ENCODE data around the gene ABLIM3.

ABLIM3 gene

DNA sequence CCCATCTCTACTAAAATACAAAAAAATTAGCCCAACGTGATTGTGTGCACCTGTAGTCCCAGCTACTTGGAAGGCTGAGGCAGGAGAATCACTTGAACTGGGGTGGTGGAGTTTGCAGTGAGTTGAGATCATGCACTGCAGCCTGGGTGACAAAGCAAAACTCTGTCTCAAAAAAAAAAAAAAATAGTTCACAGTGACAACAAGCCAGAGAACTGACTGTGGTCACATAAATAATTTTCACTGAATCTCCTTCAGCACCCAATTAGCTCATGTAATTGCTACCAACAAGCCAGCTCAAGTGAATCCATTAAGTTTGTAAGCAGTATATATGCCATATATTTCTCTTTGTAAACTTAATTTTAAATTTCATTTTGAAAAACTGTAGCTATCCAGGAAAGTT, 115.8 kb downstream of the ABLIM3 start:
- FAIRE-seq (no peak), DNase-seq (ENCODE audit: insufficient read length, low spot score) (no peak)
- no peak for TF ChIP-seq POLR2A (IDR thresholded peaks at IDR 0.05; ENCODE audit: low read depth, low read length)
- no peak for TF ChIP-seq PAX5 (IDR thresholded peaks at IDR 0.05; ENCODE audit: insufficient read depth, low read length, severe bottlenecking)
- no peak for TF ChIP-seq POU2F2 (IDR thresholded peaks at IDR 0.05; ENCODE audit: low read depth, low read length)
- no peak for TF ChIP-seq POLR2AphosphoS5 (IDR thresholded peaks at IDR 0.05; ENCODE audit: low read depth, low read length)
- no peak for TF ChIP-seq SPI1 (IDR thresholded peaks at IDR 0.05; ENCODE audit: low read depth, low read length)
- no peak for TF ChIP-seq TAF1 (IDR thresholded peaks at IDR 0.05; ENCODE audit: low read depth, low read length)

DNA sequence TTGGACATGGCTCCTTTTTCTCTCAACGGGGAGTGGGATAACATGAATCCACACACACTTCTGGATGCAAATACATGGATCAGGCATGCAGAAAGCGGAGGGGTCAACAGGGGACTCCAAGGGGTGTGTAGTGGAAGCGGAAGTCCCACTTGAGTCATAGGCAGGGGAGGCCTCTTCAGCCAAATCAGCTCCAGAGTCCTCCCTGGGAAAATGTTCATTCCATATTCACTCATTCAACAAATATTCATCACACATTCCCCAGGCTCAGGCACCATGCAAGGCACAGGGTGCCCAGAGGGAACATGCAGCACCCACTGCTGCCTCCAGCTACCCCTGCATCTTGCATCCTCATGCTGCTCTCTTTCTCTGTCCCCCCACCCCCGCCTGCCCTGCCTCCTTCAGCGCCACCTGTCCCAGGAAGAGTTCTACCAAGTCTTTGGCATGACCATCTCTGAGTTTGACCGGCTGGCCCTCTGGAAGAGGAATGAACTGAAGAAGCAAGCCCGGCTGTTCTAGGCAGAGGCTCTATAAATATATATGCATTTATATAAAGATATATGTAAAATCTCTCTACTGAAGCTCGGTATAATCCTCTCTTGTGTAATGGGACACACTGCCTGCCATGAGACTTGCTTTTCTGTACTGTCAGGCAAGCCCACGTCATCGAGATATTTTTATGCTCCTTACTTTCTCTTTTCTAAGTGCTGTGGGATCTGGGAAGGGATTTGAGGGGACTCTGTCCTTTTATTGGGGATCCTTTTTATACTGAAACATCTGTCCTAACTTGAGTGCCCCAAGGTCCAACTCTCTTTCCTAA, 116.8 kb downstream of the ABLIM3 start:
- DNase-seq (ENCODE audit: insufficient read length, low spot score) (no peak), FAIRE-seq (no peak)
- no peak for TF ChIP-seq POLR2AphosphoS5 (IDR thresholded peaks at IDR 0.05; ENCODE audit: low read depth, low read length)
- no peak for TF ChIP-seq SPI1 (IDR thresholded peaks at IDR 0.05; ENCODE audit: low read depth, low read length)
- TF ChIP-seq POLR2A (IDR thresholded peaks at IDR 0.05; ENCODE audit: low read depth, low read length), result no peak
- no peak for TF ChIP-seq POU2F2 (IDR thresholded peaks at IDR 0.05; ENCODE audit: low read depth, low read length)
- no peak for TF ChIP-seq TAF1 (IDR thresholded peaks at IDR 0.05; ENCODE audit: low read depth, low read length)
- no peak for TF ChIP-seq PAX5 (IDR thresholded peaks at IDR 0.05; ENCODE audit: insufficient read depth, low read length, severe bottlenecking)

DNA sequence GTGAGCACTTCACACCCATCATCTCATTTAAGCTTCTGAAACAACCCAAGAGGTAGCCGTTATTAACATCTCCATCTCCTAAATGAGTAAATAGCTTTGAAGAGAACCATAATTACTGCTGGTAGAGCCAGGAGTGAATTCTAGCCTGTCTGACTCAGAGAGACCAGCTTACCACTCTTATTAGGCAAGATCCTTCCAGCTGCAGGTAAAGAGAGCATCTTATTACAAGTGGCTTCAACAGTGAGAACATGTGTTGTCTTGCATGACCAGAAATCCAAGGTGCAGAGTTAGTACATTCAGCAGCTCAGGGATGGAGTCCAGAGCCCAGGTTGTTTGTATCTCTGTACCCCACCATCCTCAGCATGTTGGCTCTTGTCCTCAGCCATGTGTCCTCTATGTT, 119.5 kb downstream of the ABLIM3 start:
- FAIRE-seq (no peak), DNase-seq (ENCODE audit: insufficient read length, low spot score) (no peak)
- TF ChIP-seq PAX5 (IDR thresholded peaks at IDR 0.05; ENCODE audit: insufficient read depth, low read length, severe bottlenecking) (no peak), POU2F2 (IDR thresholded peaks at IDR 0.05; ENCODE audit: low read depth, low read length) (no peak), POLR2AphosphoS5 (IDR thresholded peaks at IDR 0.05; ENCODE audit: low read depth, low read length) (no peak), TAF1 (IDR thresholded peaks at IDR 0.05; ENCODE audit: low read depth, low read length) (no peak), SPI1 (IDR thresholded peaks at IDR 0.05; ENCODE audit: low read depth, low read length) (no peak), POLR2A (IDR thresholded peaks at IDR 0.05; ENCODE audit: low read depth, low read length) (no peak)

DNA sequence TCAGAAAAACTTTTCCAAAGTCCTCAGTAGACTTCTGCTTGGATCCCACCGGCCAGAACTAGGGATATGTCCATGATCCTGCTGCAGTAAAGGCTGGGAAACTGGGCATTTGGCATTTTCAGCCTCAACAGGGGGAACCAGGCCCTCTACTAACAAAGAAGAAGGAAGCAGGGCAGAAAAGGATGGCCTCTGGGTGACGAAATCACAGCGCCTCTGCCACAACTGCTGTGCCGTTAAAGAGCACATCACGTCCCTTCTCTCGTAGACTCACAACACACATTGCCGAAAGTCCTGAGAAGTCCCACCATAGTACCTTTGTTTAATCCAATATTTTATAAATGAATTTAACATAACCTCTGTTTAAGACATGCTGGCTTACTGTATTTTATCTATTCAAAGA, 120.0 kb downstream of the ABLIM3 start:
- FAIRE-seq (no peak), DNase-seq (ENCODE audit: insufficient read length, low spot score) (no peak)
- TF ChIP-seq POU2F2 (IDR thresholded peaks at IDR 0.05; ENCODE audit: low read depth, low read length) (no peak), POLR2A (IDR thresholded peaks at IDR 0.05; ENCODE audit: low read depth, low read length) (no peak), SPI1 (IDR thresholded peaks at IDR 0.05; ENCODE audit: low read depth, low read length) (no peak), PAX5 (IDR thresholded peaks at IDR 0.05; ENCODE audit: insufficient read depth, low read length, severe bottlenecking) (no peak), POLR2AphosphoS5 (IDR thresholded peaks at IDR 0.05; ENCODE audit: low read depth, low read length) (no peak), TAF1 (IDR thresholded peaks at IDR 0.05; ENCODE audit: low read depth, low read length) (no peak)

DNA sequence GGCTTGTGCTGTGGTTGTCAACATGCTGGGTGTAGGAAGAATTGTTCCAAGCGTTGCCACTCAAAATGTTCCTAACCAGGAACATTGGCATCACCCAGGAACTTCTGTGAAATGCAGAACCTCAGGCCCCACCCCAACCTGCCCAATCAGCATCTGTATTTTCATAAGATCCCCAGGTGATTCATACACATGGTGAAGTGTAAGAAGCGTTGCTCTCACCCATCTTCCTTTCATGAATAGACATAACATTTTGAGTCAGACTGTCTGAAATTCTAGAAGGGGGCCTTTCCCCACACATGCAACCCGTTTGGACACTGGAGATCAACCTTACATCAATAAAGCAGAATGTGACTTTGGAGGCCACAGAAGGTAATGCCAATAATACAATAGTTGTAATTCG, 121.0 kb downstream of the ABLIM3 start:
- TF ChIP-seq SPI1 (IDR thresholded peaks at IDR 0.05; ENCODE audit: low read depth, low read length) (no peak), POU2F2 (IDR thresholded peaks at IDR 0.05; ENCODE audit: low read depth, low read length) (no peak), POLR2A (IDR thresholded peaks at IDR 0.05; ENCODE audit: low read depth, low read length) (no peak), POLR2AphosphoS5 (IDR thresholded peaks at IDR 0.05; ENCODE audit: low read depth, low read length) (no peak), PAX5 (IDR thresholded peaks at IDR 0.05; ENCODE audit: insufficient read depth, low read length, severe bottlenecking) (no peak)
- DNase-seq (ENCODE audit: insufficient read length, low spot score) (no peak), FAIRE-seq (no peak)

DNA sequence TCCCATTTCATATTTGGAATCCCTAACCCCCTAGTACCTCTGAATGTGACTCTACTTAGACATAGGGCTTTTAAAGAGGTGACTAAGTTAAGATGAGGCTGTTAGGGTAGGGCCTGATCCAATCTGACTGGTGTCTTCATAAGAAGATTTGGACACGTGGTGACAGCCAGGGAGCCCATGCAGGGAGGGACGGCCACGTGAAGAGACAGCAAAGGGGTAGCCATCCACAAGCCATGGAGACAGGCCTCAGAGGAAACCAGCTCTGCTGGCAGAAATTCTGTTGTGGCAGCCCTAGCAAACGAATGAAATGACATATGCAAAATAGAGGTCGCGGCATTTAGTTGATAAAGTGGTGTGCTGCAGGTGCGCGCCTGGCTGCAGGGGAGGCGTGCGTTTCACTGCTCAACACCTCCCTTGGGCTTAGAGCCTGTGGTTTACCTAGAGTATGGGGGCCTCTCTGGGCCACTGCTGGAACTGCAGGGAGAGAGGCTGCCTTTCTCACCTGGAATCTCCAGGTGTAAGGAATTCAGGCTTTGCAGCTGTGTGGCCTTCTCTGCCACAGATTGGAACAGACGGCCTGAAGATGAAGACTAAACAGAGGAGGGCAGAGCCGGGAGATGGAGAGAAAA, 123.3 kb downstream of the ABLIM3 start:
- FAIRE-seq (peak; percentile 76), DNase-seq (ENCODE audit: insufficient read length, low spot score) (no peak)
- TF ChIP-seq PAX5 (IDR thresholded peaks at IDR 0.05; ENCODE audit: insufficient read depth, low read length, severe bottlenecking) (no peak), POLR2AphosphoS5 (IDR thresholded peaks at IDR 0.05; ENCODE audit: low read depth, low read length) (no peak), POU2F2 (IDR thresholded peaks at IDR 0.05; ENCODE audit: low read depth, low read length) (no peak), POLR2A (IDR thresholded peaks at IDR 0.05; ENCODE audit: low read depth, low read length) (no peak), TAF1 (IDR thresholded peaks at IDR 0.05; ENCODE audit: low read depth, low read length) (no peak), SPI1 (IDR thresholded peaks at IDR 0.05; ENCODE audit: low read depth, low read length) (no peak)

DNA sequence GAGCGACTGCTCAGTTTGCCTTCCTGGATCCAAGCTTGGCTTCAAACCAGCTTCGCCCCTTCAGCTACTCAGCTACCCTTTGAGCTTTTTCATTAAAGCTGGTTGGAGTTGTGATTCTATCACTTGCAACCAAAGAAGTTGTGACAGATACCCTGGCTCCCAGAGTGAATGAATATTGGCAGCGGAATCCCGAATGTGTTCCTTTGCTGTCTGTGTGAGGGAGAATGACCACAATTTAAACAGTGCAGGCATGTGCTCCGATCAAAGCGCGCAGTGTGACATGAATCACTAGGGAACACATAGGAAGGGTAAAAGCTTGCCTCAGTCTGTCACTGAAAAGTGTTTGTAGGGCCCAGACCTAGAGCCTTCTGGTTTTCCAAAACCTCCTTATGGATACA, 123.8 kb downstream of the ABLIM3 start:
- FAIRE-seq (no peak), DNase-seq (ENCODE audit: insufficient read length, low spot score) (no peak)
- TF ChIP-seq TAF1 (IDR thresholded peaks at IDR 0.05; ENCODE audit: low read depth, low read length) (no peak), SPI1 (IDR thresholded peaks at IDR 0.05; ENCODE audit: low read depth, low read length) (no peak), POLR2A (IDR thresholded peaks at IDR 0.05; ENCODE audit: low read depth, low read length) (no peak), POU2F2 (IDR thresholded peaks at IDR 0.05; ENCODE audit: low read depth, low read length) (no peak), PAX5 (IDR thresholded peaks at IDR 0.05; ENCODE audit: insufficient read depth, low read length, severe bottlenecking) (no peak), POLR2AphosphoS5 (IDR thresholded peaks at IDR 0.05; ENCODE audit: low read depth, low read length) (no peak)

DNA sequence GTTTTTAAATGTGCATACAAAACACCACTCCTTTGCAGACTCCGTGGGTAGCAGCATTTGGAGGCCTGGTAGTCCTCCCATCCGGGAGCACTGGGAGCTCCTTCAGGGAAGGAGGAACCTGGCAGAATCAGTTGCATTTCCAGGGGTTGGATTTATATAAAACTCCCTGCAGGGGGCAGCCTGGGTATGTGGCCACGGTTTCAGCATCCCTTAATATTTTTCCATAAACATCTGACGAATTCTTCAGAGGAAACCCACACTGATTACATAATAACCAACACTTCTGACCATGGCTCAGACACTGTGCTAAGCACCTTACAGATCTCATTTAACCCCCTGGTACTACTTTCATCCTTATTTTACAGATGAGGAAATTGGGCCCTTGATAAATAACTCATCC, 124.3 kb downstream of the ABLIM3 start:
- no peak for TF ChIP-seq POLR2A (IDR thresholded peaks at IDR 0.05; ENCODE audit: low read depth, low read length)
- no peak for TF ChIP-seq SPI1 (IDR thresholded peaks at IDR 0.05; ENCODE audit: low read depth, low read length)
- TF ChIP-seq TAF1 (IDR thresholded peaks at IDR 0.05; ENCODE audit: low read depth, low read length), result no peak
- no peak for TF ChIP-seq PAX5 (IDR thresholded peaks at IDR 0.05; ENCODE audit: insufficient read depth, low read length, severe bottlenecking)
- no peak for TF ChIP-seq POU2F2 (IDR thresholded peaks at IDR 0.05; ENCODE audit: low read depth, low read length)
- no peak for TF ChIP-seq POLR2AphosphoS5 (IDR thresholded peaks at IDR 0.05; ENCODE audit: low read depth, low read length)
- DNase-seq (ENCODE audit: insufficient read length, low spot score) (no peak), FAIRE-seq (no peak)

DNA sequence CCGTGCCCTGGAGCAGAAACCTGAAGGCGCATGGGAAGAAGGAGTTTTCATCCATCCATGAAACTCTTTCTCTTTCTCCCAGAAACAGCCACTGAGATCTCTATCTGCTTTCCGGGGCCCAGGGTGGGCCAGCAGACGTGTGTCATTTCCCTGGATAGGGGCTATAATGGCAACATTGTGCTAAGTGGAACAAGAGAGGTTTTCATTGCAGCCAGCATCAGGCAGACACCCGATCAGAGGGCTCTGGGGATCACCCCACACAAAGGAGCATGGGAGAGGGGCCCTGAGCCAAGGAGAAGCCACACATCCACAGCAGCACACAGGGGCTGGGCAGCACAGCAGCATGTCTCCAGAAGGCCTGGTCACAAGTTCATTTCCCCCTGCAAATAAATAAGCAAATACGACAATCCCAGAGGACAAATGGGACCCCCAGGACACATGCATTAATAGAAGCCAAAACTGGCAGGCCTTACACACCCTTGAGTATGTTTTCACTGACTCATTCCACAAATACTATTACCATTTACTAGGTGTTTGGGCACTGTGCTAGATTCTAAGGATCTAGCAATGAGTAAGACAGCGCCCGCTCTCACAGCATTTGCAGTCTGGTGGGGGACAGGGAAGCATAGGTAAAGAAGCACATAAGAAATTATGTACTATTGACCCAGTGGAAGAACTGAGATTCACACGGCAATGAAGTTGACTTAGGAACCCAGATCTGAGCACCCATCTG, 126.1 kb downstream of the ABLIM3 start:
- TF ChIP-seq POLR2AphosphoS5 (IDR thresholded peaks at IDR 0.05; ENCODE audit: low read depth, low read length) (no peak), PAX5 (IDR thresholded peaks at IDR 0.05; ENCODE audit: insufficient read depth, low read length, severe bottlenecking) (no peak), TAF1 (IDR thresholded peaks at IDR 0.05; ENCODE audit: low read depth, low read length) (no peak), POLR2A (IDR thresholded peaks at IDR 0.05; ENCODE audit: low read depth, low read length) (no peak), SPI1 (IDR thresholded peaks at IDR 0.05; ENCODE audit: low read depth, low read length) (no peak), POU2F2 (IDR thresholded peaks at IDR 0.05; ENCODE audit: low read depth, low read length) (no peak)
- no peak for DNase-seq (ENCODE audit: insufficient read length, low spot score)

More for the DNA sequence above, 126.1 kb downstream of the ABLIM3 start:
- no peak for FAIRE-seq
